HCT116 (cell line): ENCODE results near the gene C5orf63.

ENCODE experiments used
- CBX3 ChIP-seq: IDR thresholded peaks from 2 replicates; pipeline ENCODE4 v1.6.1; 2012; ENCODE audit warnings: low read depth
- CEBPB ChIP-seq: IDR thresholded peaks from 2 replicates; pipeline ENCODE4 v1.6.1; 2012; ENCODE audit warnings: low read depth
- CTCF ChIP-seq, 3 experiments: fragments of 200-600 bp in 1 of 3; sonication (generic) in 1 of 3; IDR thresholded peaks in 2 of 3; conservative IDR thresholded peaks in 1 of 3; 2 replicates each; pipeline ENCODE4 v1.5.1; 2012 to 2017; ENCODE audit warnings: low read depth in 2 of 3, low read length in 2 of 3, antibody characterized with exemption in 1 of 3, borderline replicate concordance in 1 of 3, control low read depth in 1 of 3, mild to moderate bottlenecking in 1 of 3, mixed read lengths in 1 of 3, mixed run types in 1 of 3, moderate library complexity in 1 of 3; ENCODE audit not compliant: insufficient read depth in 1 of 3
- JUND ChIP-seq: IDR thresholded peaks from 2 replicates; pipeline ENCODE4 v1.6.1; 2012
- POLR2A ChIP-seq: IDR thresholded peaks from 2 replicates; pipeline ENCODE4 v1.7.0; 2011; ENCODE audit warnings: borderline replicate concordance; ENCODE audit not compliant: insufficient read depth, insufficient read length; ENCODE audit errors: extremely low read depth
- POLR2AphosphoS5 ChIP-seq: IDR thresholded peaks from 2 replicates; pipeline ENCODE4 v1.6.1; 2011; ENCODE audit warnings: mild to moderate bottlenecking, low read depth, low read length, moderate library complexity
- RAD21 ChIP-seq: IDR thresholded peaks from 2 replicates; pipeline ENCODE4 v1.6.1; 2012; ENCODE audit warnings: low read depth, mild to moderate bottlenecking
- TCF7L2 ChIP-seq: IDR thresholded peaks from 2 replicates; pipeline ENCODE4 v1.7.0; 2011; ENCODE audit warnings: borderline replicate concordance, inconsistent platforms; ENCODE audit not compliant: insufficient read depth, insufficient read length; ENCODE audit errors: extremely low read depth
- ZFX ChIP-seq: fragments of 450-650 bp; IDR thresholded peaks from 2 replicates; pipeline ENCODE4 v1.6.1; 2017
- ZNF274 ChIP-seq: fragments of 200-500 bp; sonication (Bioruptor generic); IDR thresholded peaks from 2 replicates; pipeline ENCODE4 v1.6.1; 2014; ENCODE audit warnings: mild to moderate bottlenecking, low read depth, low read length, inconsistent platforms
- TF ChIP-seq, protein P1 (sequence below): IDR thresholded peaks from 2 replicates; pipeline ENCODE4 v1.6.1; 2011; ENCODE audit warnings: mild to moderate bottlenecking, low read length, moderate library complexity; ENCODE audit not compliant: insufficient replicate concordance; ENCODE audit errors: extremely low read depth
- TF ChIP-seq, protein P2 (sequence below): IDR thresholded peaks from 2 replicates; pipeline ENCODE4 v1.6.1; 2012; ENCODE audit warnings: low read depth

- TF ChIP-seq CTCF (IDR thresholded peaks at IDR 0.05 in 2 of 3, conservative IDR thresholded peaks at IDR 0.05 in 1 of 3; ENCODE audit: borderline replicate concordance in 1 of 3, insufficient read depth in 1 of 3, low read depth in 2 of 3, low read length in 2 of 3), result no peak
- no peak for TF ChIP-seq ZFX
- TF ChIP-seq POLR2AphosphoS5, result no peak
- TF ChIP-seq, protein P1, sequence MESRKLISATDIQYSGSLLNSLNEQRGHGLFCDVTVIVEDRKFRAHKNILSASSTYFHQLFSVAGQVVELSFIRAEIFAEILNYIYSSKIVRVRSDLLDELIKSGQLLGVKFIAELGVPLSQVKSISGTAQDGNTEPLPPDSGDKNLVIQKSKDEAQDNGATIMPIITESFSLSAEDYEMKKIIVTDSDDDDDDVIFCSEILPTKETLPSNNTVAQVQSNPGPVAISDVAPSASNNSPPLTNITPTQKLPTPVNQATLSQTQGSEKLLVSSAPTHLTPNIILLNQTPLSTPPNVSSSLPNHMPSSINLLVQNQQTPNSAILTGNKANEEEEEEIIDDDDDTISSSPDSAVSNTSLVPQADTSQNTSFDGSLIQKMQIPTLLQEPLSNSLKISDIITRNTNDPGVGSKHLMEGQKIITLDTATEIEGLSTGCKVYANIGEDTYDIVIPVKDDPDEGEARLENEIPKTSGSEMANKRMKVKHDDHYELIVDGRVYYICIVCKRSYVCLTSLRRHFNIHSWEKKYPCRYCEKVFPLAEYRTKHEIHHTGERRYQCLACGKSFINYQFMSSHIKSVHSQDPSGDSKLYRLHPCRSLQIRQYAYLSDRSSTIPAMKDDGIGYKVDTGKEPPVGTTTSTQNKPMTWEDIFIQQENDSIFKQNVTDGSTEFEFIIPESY, result no peak
- no peak for TF ChIP-seq CEBPB
- no peak for TF ChIP-seq RAD21
- TF ChIP-seq POLR2A, result no peak
- no peak for TF ChIP-seq CBX3
- no peak for TF ChIP-seq TCF7L2
- no peak for TF ChIP-seq ZNF274
- no peak for TF ChIP-seq JUND
- TF ChIP-seq, protein P2, sequence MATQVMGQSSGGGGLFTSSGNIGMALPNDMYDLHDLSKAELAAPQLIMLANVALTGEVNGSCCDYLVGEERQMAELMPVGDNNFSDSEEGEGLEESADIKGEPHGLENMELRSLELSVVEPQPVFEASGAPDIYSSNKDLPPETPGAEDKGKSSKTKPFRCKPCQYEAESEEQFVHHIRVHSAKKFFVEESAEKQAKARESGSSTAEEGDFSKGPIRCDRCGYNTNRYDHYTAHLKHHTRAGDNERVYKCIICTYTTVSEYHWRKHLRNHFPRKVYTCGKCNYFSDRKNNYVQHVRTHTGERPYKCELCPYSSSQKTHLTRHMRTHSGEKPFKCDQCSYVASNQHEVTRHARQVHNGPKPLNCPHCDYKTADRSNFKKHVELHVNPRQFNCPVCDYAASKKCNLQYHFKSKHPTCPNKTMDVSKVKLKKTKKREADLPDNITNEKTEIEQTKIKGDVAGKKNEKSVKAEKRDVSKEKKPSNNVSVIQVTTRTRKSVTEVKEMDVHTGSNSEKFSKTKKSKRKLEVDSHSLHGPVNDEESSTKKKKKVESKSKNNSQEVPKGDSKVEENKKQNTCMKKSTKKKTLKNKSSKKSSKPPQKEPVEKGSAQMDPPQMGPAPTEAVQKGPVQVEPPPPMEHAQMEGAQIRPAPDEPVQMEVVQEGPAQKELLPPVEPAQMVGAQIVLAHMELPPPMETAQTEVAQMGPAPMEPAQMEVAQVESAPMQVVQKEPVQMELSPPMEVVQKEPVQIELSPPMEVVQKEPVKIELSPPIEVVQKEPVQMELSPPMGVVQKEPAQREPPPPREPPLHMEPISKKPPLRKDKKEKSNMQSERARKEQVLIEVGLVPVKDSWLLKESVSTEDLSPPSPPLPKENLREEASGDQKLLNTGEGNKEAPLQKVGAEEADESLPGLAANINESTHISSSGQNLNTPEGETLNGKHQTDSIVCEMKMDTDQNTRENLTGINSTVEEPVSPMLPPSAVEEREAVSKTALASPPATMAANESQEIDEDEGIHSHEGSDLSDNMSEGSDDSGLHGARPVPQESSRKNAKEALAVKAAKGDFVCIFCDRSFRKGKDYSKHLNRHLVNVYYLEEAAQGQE, result no peak
Measured at GRCh38 chr5:127010362-127010761, 62.9 kb downstream of the C5orf63 start.
